ENCODE data around the gene PKD1. TPM values are rescaled to one million over a fixed set of nuclear protein-coding genes. Genes with fewer than 3 reads are reported as not detected.
A peak's percentile ranks its signal among the peaks of the same experiment; 100 is the strongest.
"Not testable (repeated sequence)": the region's sequence is repeated elsewhere in the genome, so short reads cannot be mapped to it uniquely, and the experiment has no call there.

PKD1 gene
- total RNA-seq, 2 donors from 2014 or later: 78.9 to 237 TPM

DNA sequence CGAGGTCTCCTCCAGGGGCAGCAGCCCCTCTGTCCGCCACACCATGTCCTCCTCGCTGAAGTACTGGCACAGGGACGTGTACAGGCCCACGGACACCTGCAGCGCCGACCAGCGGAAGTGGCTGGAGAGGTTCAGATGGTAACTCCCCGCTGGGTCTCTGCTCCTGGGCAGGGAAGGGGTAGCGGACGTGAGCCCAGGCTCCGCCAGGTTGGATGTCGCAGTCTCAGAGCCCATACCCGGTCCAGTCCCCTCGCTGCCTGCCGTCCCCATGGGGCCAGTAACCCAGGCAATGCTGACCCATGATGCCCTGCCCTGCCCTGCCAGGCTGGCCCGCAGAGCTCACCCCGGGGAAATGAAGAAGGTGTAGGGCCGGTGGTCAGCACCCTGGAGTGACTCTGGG lies 33.2 kb downstream of the PKD1 start:
- H3K4me3 ChIP-seq: no peak overlapping the region
- H3K9me3 ChIP-seq: no peaks in the 10 kb centered on the region
- TF ChIP-seq, protein P1, sequence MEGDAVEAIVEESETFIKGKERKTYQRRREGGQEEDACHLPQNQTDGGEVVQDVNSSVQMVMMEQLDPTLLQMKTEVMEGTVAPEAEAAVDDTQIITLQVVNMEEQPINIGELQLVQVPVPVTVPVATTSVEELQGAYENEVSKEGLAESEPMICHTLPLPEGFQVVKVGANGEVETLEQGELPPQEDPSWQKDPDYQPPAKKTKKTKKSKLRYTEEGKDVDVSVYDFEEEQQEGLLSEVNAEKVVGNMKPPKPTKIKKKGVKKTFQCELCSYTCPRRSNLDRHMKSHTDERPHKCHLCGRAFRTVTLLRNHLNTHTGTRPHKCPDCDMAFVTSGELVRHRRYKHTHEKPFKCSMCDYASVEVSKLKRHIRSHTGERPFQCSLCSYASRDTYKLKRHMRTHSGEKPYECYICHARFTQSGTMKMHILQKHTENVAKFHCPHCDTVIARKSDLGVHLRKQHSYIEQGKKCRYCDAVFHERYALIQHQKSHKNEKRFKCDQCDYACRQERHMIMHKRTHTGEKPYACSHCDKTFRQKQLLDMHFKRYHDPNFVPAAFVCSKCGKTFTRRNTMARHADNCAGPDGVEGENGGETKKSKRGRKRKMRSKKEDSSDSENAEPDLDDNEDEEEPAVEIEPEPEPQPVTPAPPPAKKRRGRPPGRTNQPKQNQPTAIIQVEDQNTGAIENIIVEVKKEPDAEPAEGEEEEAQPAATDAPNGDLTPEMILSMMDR (IDR thresholded peaks at IDR 0.05): no peak
- TF ChIP-seq POLR2A (IDR thresholded peaks at IDR 0.05): no peak
- ATAC-seq: no peak
- H3K4me1 ChIP-seq: no peaks in the 10 kb centered on the region
- no peak overlapping the region for H3K27ac ChIP-seq
- no peaks in the 10 kb centered on the region for H3K27me3 ChIP-seq
- intact Hi-C loops (cut with DNase I): no loop called here
- 93 to 97% methylated on average over 7 to 17 of the region's 19 CpGs for WGBS, 2 donors
- peaks cover 0 to 10% of the 10 kb centered on the region in 2 donors for H3K36me3 ChIP-seq (replicated peaks in 1 of 2; ENCODE audit: insufficient read depth in 1 of 2, low read depth in 2 of 2)
- no peak for DNase-seq

GRCh38 chr16:2101581-2101980 lies 34.1 kb downstream of the PKD1 start:
- H3K27ac ChIP-seq; DNase-seq; intact Hi-C loops (cut with DNase I); H3K9me3 ChIP-seq; H3K36me3 ChIP-seq (replicated peaks in 1 of 2; ENCODE audit: insufficient read depth in 1 of 2, low read depth in 2 of 2); H3K27me3 ChIP-seq; H3K4me1 ChIP-seq; ATAC-seq; H3K4me3 ChIP-seq: not testable (repeated sequence)
- WGBS, 2 donors: 94 to 97% methylated on average over 12 of the region's 16 CpGs

DNA sequence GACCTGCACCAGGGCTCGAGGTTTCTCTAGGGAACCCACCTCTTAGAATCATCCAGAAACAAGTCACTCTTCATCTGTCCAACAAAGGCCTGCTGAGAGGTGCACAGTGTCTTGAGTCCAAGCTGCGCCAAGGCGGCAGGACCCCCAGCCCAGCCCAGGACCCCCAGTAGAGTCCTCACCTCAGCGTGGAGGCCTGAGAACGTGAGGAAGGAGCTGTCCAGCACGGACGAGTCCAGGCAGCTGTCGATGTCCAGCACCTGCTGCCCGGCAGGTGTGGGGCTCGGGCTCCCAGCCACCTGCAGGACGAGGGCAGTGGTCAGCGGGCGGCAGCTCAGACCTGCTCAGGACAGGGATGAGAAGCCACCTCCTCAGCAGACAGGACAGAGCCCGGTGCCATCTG lies 38.0 kb downstream of the PKD1 start:
- WGBS, 2 donors: 94% methylated on average over 3 of the region's 14 CpGs; no CpG with 5 or more reads in 1 of the 2 donors
- H3K36me3 ChIP-seq (replicated peaks in 1 of 2; ENCODE audit: insufficient read depth in 1 of 2, low read depth in 2 of 2); H3K4me1 ChIP-seq; H3K4me3 ChIP-seq; H3K9me3 ChIP-seq; H3K27me3 ChIP-seq; H3K27ac ChIP-seq; DNase-seq; ATAC-seq; intact Hi-C loops (cut with DNase I): not testable (repeated sequence)

GRCh38 chr16:2096853-2097595 lies 38.7 kb downstream of the PKD1 start:
- intact Hi-C loops (cut with DNase I): no loop called here
- H3K27me3 ChIP-seq: no peaks in the 10 kb centered on the region
- no peak overlapping the region for H3K4me3 ChIP-seq
- no peaks in the 10 kb centered on the region for H3K9me3 ChIP-seq
- H3K36me3 ChIP-seq (replicated peaks in 1 of 2; ENCODE audit: insufficient read depth in 1 of 2, low read depth in 2 of 2): peaks cover 0 to 8% of the 10 kb centered on the region in 2 donors
- no peak overlapping the region for H3K27ac ChIP-seq
- no peak for TF ChIP-seq POLR2A (IDR thresholded peaks at IDR 0.05)
- TF ChIP-seq, protein P1 (IDR thresholded peaks at IDR 0.05): no peak
- ATAC-seq (peak; percentile 32), DNase-seq (no peak)
- 86 to 93% methylated on average over 6 to 13 of the region's 25 CpGs for WGBS, 2 donors
- H3K4me1 ChIP-seq: peaks cover 2% of the 10 kb centered on the region

DNA sequence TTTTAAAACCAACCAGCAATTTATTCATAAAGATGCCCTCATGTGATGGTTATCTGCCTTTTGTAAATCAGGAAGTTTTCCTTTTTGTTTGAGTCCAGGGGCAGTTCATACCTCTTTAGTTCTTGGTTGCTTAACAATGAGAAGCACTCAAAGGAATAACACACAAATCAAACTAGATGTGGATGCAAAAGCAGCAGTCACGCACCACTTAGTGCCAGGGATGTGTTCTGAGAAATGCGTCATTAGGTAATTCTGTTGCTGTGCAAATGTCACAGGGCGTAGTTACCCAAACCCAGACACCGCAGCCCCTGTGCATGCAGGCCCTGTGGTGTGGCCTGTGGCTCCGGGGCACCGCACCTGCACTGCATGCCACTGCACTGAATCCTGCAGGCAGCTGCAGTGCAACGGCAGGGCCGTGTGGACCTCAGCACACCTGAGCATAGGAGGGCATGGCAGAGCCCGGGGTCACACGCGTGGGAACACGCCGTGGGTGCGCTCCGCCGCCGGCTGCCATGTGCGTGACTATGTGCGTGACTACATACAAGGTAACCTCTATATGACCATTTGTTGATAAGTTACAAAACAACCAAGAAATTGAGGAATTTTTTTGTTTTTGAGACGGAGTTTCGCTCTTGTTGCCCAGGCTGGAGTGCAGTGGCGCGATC lies 39.6 kb downstream of the PKD1 start:
- no peak overlapping the region for H3K27ac ChIP-seq
- H3K4me1 ChIP-seq: peaks cover 10% of the 10 kb centered on the region
- WGBS, 2 donors: 94 to 95% methylated on average over 23 of the region's 23 CpGs
- ATAC-seq (no peak), DNase-seq (no peak)
- H3K36me3 ChIP-seq (replicated peaks in 1 of 2; ENCODE audit: insufficient read depth in 1 of 2, low read depth in 2 of 2): peaks cover 0 to 8% of the 10 kb centered on the region in 2 donors
- intact Hi-C loops (cut with DNase I): no loop called here
- H3K4me3 ChIP-seq: no peak overlapping the region
- no peaks in the 10 kb centered on the region for H3K27me3 ChIP-seq
- TF ChIP-seq, protein P1 (IDR thresholded peaks at IDR 0.05): no peak
- no peak for TF ChIP-seq POLR2A (IDR thresholded peaks at IDR 0.05)
- no peaks in the 10 kb centered on the region for H3K9me3 ChIP-seq

Data from body of pancreas (tissue), 4 donors.